ENCODE measurements around the gene VAT1. TPM values are rescaled to one million over a fixed set of nuclear protein-coding genes. Genes with fewer than 3 reads are reported as not detected.
"Not testable (repeated sequence)": the region's sequence is repeated elsewhere in the genome, so short reads cannot be mapped to it uniquely, and the experiment has no call there.

VAT1 gene
- polyA plus RNA-seq, 1 experiment: 236 TPM

GRCh38 chr17:42999003-42999525 lies 23.1 kb downstream of the VAT1 start:
- peaks cover 5% of the 10 kb centered on the region; the same call in 1 of the 2 replicates for H3K9me3 ChIP-seq (ENCODE audit: control insufficient read depth, insufficient read depth, low read length)
- peak overlapping the region; percentile 71 for H3K4me3 ChIP-seq (ENCODE audit: low read depth, low read length)
- CTCF ChIA-PET: interaction anchor here (1.3 kb wide), 1 partner anchor 173 kb away, joined by 3 read pairs; no protein-coding TSS in a partner anchor
- no peak for DNase-seq (ENCODE audit: low read depth, low spot score)
- no peak for TF ChIP-seq CTCF (IDR thresholded peaks at IDR 0.05; ENCODE audit: low read depth, low read length)
- no peaks in the 10 kb centered on the region for H3K27me3 ChIP-seq (ENCODE audit: control insufficient read depth, insufficient read depth, low read length)
- H3K27ac ChIP-seq (ENCODE audit: low read depth, low read length): peak overlapping the region; percentile 93
- POLR2A ChIA-PET: interaction anchor here (0.6 to 2.0 kb wide), 12 partner anchors 8 to 400 kb away, joined by 3 to 22 read pairs (median 4); partner anchors contain the start of genes ARL4D, BECN1, IFI35 and TMEM106A

GRCh38 chr17:42997984-42998938 lies 23.9 kb downstream of the VAT1 start, which contains the start of gene RPL27:
Gene RPL27, plus strand, starts transcription at chr17:42998419. Its CDS starts 332 bp downstream, at chr17:42998751.
- ChIA-PET CTCF (interaction anchor here (0.6 to 2.6 kb wide), 21 partner anchors 8 to 420 kb away, joined by 3 to 22 read pairs (median 5); partner anchors contain the start of genes AARSD1, AOC2, BECN1 and IFI35), POLR2A (interaction anchor here (0.5 to 2.0 kb wide), 26 partner anchors 8 to 803 kb away, joined by 3 to 22 read pairs (median 5); partner anchors contain the start of genes AOC2, BECN1, IFI35 and NBR1)
- DNase-seq (ENCODE audit: low read depth, low spot score): peak; percentile 100
- H3K27me3 ChIP-seq (ENCODE audit: control insufficient read depth, insufficient read depth, low read length): no peaks in the 10 kb centered on the region
- peak within 1 kb of the TSS; percentile 93 for H3K27ac ChIP-seq (ENCODE audit: low read depth, low read length)
- peak; percentile 80 for TF ChIP-seq CTCF (IDR thresholded peaks at IDR 0.05; ENCODE audit: low read depth, low read length)
- peak within 1 kb of the TSS; percentile 71 for H3K4me3 ChIP-seq (ENCODE audit: low read depth, low read length)
- H3K9me3 ChIP-seq (ENCODE audit: control insufficient read depth, insufficient read depth, low read length): peaks cover 5% of the 10 kb centered on the region; the same call in 1 of the 2 replicates

GRCh38 chr17:42997390-42997983 lies 24.7 kb downstream of the VAT1 start:
- TF ChIP-seq CTCF (IDR thresholded peaks at IDR 0.05; ENCODE audit: low read depth, low read length): no peak
- ChIA-PET POLR2A (interaction anchor here (0.5 to 2.0 kb wide), 23 partner anchors 9 to 802 kb away, joined by 3 to 22 read pairs (median 5); partner anchors contain the start of genes AOC2, BECN1, IFI35 and NBR1), CTCF (interaction anchor here (0.6 to 2.6 kb wide), 19 partner anchors 9 to 419 kb away, joined by 3 to 22 read pairs (median 5); partner anchors contain the start of genes AOC2, BECN1, IFI35 and PTGES3L)
- Histone ChIP-seq H3K27ac (ENCODE audit: low read depth, low read length) (no peak overlapping the region), H3K4me3 (ENCODE audit: low read depth, low read length) (peak overlapping the region; percentile 28), H3K27me3 (ENCODE audit: control insufficient read depth, insufficient read depth, low read length) (no peaks in the 10 kb centered on the region), H3K9me3 (ENCODE audit: control insufficient read depth, insufficient read depth, low read length) (peaks cover 5% of the 10 kb centered on the region; the same call in 1 of the 2 replicates)
- no peak for DNase-seq (ENCODE audit: low read depth, low spot score)

- H3K27me3 ChIP-seq (ENCODE audit: control insufficient read depth, insufficient read depth, low read length); POLR2A ChIA-PET; DNase-seq (ENCODE audit: low read depth, low spot score); H3K9me3 ChIP-seq (ENCODE audit: control insufficient read depth, insufficient read depth, low read length); H3K27ac ChIP-seq (ENCODE audit: low read depth, low read length); CTCF ChIA-PET; H3K4me3 ChIP-seq (ENCODE audit: low read depth, low read length): not testable (repeated sequence)
These were observed 28.3 kb downstream of the VAT1 start for GRCh38 chr17:42993913-42994312.

- no peak for TF ChIP-seq CTCF (IDR thresholded peaks at IDR 0.05; ENCODE audit: low read depth, low read length)
- Histone ChIP-seq H3K27ac (ENCODE audit: low read depth, low read length) (no peak overlapping the region), H3K27me3 (ENCODE audit: control insufficient read depth, insufficient read depth, low read length) (no peaks in the 10 kb centered on the region), H3K4me3 (ENCODE audit: low read depth, low read length) (no peak overlapping the region), H3K9me3 (ENCODE audit: control insufficient read depth, insufficient read depth, low read length) (no peaks in the 10 kb centered on the region)
- ChIA-PET POLR2A (no interaction called here), CTCF (no interaction called here)
- no peak for DNase-seq (ENCODE audit: low read depth, low spot score)
These were observed 29.3 kb downstream of the VAT1 start for GRCh38 chr17:42992872-42993271.

Measured in AG04450 (cell line).